HG03442 (cell line): ENCODE results near the gene G3BP1.
"Not testable (repeated sequence)": the region's sequence is repeated elsewhere in the genome, so short reads cannot be mapped to it uniquely, and the experiment has no call there.

Experiments
- ATAC-seq: cut with Tn5 transposase; IDR thresholded peaks from one replicate; pipeline ENCODE4 v1.9.1; 2021; ENCODE audit warnings: mild to moderate bottlenecking, moderate library complexity; ENCODE audit not compliant: unreplicated experiment

G3BP1 gene

DNA sequence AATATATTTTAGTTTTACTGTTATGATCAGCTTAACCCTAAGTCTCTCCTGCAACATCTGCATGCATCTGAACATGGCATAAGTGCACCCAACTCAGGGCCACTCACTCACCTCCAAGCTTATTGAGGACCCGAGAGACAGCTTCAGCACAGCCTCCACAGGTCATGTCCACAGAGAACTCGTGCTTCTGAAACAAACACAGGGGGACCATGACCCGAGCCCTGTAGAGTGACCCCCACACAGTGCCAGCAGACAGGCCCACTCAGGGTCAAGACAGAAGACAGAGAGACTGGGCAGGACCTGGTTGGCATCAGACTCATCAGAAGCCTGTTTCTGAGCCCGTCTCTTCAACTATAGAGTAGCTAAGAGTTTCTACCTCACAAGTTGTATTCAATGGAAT is 20.2 kb upstream of the G3BP1 start:
- ATAC-seq, result no peak

DNA sequence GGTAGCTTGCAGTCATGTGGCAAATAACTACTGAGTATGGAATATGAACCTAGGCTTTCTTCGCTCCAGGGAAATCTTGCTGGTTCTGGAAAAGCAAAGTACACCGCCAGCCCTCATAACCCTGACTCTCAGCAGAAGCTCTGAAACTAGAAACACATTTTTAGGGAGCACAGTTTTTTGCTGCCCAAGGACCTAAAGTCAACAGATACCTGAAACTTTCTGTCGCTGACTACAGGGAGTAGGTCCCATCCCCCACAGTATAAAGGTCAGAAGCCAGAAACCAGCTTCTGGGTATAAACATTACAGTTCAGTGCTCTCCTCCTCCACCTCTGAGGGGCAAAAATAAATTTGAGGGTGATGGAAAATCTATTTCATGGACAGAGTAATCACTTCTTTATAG is 16.4 kb upstream of the G3BP1 start:
- no peak for ATAC-seq

DNA sequence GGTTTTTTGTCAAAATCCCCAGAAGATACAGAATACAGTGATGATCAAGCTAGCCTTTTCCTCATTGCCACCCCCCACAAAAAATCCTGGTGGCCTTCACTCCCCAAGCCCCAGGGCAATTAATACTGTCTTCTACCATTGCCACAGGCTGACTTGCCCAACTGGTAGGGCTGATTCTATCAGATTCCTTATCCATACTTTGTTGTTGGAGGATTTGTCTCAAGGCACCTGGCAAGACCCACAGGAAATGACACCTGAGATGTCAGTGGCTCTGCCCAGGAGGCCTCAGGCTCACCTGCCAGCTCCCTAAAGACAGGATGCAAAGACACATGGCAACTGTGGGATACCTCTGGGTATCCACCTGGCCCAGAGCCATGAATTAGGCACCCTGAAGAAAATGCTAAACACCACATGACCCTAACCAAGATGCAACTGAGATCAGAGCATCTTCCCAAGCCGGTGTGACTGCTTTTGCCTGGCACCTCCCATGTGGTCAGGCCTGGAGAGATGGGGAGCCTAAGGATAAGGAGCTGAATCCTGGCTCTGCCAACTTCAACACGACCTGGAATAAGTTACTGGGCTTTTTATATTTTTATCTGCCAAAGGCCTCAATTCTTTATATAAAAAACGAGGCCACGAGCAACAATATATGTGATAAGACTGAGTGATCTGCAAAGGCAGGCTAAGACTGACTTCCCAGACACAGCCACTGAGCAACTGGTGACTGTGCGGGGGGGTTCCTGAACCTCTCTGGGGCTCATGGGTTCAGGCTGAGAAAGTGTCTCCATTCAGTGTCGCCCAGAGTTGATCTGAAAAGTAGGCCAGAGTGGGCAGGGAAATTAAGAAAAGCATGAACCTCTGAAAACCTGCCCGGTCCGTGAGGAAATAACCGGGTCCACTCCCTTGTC is 14.3 kb upstream of the G3BP1 start:
- peak; percentile 18 for ATAC-seq

DNA sequence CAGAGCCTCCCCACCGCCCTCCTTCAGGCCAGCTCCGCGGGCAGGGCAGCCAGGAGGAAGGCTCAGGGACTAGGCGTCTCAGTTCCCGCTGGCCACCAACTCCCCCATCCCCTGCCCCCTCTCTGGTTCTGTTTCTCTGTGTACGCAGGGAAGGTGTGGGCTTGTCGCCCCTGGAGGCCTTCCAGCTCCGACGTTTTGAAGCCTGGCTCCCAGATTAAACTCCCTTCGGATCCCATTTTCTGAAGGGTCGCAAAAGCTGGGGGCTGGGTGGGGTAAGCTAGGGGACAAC is 13.7 kb upstream of the G3BP1 start:
- ATAC-seq, result peak; percentile 11

DNA sequence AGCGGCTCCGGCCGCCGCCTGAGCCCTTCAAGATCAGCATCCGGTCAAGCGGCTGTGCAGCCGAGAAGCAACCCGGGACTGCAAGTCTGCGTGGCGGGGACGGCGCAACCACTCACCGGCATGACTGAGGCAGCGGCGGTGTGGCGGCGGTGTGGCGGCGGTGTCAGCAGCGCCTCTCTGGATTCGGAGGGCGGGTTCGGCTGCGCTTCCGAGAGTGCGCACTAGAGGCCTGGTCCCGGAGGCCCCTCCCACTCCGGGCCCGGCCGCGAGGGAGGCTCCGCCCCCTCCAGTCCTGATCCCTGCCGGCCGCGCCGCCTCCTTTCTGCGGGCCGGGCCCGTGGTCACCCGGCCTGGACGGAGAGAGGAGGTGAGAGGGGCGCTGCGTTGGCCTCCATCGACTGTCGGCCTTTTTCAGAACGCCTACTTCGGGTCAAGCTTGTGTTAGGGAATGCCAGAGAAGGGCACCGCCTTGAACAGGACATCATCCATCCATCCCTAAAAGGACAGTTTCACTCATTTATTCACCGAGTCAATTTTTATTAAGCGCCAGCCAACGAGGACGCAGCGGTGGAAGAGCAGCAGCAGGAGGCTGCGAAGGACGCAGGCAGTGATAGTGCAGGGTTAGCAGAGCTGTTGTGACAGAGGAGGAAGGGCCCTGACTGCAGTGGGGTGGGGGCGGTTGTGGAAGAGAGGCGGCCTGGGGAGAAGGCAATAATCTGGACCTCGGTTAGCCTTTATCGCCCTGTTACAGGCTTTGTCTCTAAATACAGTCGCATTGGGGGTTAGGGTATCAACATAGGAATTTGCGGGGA is 13.1 kb upstream of the G3BP1 start, which contains the start of gene ATOX1:
ATOX1 (minus strand) TSS at position 202 of the 812 bp plus-strand sequence; CDS start at position 122, 80 bp downstream.
- peak; percentile 94 for ATAC-seq

DNA sequence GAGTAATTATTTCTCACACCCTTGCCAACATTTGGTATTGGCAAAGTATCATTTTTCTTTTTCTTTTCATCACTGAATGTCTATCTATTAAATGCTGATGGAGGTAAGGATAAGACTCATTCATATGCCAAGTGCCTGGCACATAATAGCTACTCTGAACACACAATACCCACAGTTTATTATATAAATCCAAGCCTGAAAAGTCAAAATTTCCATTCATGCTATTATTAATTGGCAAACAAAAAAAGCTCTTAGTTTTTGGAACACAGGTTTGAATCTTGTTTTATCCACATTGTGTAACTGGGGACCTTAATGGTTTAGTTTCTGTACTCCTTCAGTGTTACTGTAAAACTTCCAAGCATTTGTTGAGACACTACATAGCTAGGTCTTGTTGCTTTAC is 7.0 kb upstream of the G3BP1 start:
- no peak for ATAC-seq

DNA sequence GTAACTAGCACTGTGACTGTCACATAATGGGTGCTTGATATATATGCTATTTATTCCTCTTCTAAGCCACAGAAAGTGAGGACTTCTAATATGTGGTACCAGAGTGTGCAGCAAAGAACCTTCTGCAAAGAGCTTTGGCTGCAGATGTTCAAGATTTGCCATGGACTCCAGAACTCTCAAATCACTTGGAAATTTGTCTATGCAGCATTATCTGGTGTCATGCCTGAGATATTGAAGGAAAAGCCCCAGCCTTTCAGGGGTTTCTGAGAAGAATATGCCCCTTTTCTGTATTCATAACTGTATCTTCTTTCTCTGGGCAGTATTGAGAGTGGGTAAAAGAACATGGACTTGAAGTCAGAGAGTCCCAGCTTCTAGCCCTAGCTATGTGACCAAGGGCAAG is 4.8 kb upstream of the G3BP1 start:
- ATAC-seq, result no peak

DNA sequence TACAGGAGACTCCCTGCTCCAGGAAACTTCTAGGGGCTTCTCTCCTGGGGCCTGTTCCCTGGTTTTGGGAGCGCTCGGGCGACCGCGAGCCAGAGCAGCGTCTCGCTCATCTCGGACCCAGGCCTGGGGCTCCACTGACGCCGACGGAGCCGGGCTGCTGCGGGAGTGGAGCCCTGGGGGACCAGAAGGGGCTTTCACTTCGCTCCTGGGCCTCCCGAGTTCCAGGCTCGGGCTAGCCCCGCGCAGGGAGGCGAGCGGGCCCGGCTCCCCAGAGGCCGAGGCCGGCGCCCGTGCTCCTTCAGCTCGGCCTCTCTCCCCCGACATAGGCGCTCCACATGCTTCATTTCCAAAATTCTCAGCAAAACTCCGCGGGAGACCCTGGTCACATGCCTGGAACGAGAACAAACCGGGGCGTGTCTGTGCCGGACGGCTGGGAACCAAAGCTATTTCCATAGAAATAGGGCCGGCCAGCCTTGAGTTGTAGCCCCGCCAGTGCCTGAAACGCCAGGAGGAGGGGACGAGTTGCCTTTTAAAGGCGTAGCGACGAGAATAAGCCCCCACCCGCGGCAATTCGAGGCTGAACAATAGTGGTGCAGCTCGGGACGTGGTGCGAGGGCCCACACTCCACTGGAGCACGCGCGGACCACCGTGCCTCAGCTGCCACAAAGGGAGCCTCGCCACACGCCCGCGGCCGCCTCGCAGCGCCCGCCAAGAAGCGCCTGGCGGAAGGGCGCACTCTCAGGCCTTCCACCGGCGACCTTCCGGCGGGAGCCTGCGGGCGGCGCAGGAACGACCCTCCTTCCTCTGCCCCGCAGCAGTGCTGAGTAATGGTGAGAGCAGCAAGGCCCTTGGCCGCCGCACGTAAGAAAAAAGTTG is 1.1 kb upstream of the G3BP1 start:
- ATAC-seq, result peak; percentile 18

DNA sequence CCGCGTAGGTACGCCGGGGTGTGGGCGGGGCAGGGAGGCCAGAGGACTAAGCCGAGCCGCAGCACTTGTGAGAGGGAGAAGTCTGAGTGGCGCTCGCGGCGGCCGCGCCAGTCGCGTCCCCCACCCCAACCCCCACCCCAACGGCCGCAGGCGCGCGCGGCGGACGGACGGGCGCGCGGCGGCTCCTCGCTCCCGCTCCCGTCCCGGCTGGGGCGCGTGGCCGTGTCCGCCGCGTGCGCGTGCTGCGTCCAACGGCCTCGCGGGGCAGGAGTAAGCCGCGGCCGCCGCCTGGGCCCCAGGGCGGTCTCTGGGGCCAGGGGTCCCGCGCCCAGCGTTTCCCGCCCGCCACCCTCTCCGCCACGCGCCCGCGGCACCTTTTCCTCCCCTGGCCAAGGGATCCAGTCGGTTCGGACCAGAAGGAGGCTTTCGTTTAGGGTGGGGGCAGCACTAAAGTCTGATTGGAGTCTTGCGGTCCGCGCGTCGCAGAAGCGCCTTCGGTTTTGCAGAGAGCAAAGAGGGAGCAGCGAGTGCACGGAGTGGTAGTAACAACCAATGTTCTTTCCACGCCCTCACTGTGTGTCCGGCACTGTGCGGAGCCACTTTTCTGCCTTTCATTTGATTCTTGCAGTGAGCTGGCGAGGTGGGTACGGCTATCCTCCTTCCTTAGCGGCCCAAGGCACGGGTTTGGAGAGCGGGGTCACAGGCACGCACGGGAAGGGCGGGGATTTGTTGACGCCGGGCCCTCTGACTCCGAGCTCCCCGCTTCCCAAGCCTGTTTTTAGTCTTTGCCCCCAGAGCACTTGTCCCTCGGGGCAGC is 483 bp downstream of the G3BP1 start:
- no peak for ATAC-seq

DNA sequence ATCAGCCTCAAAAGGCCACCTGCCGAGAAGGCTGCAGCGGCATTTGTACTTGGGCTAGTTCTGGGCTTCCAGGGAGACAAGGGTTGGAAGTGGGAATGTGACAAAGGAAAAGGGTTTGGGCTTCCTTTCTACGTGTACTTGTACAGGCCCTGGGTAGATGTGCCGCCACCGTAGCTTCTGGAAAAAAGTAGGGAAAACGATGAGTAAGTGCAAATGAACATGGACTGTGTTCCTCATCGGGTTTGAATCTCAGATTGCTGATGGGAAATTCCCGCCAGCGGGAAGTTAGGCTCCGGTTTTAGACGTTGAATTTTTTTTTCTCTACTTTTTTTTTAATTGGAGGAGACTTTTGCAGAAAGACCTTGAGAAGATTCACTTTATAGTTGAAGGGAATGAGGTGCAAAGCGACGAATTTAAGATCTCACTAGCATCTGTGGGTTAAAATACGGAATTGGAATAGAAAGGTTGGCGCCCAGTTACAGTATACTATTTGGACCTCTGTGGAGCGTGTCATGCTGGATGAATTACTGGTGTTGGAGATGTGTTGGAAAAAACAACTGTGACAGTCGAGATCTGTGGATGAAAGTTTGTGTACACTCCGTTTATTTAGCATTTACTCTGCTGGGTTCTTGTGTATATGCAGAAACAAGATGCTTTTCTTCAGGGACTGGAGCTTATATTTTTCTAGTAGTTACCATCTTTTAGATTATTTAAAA is 1.2 kb downstream of the G3BP1 start:
- no peak for ATAC-seq

DNA sequence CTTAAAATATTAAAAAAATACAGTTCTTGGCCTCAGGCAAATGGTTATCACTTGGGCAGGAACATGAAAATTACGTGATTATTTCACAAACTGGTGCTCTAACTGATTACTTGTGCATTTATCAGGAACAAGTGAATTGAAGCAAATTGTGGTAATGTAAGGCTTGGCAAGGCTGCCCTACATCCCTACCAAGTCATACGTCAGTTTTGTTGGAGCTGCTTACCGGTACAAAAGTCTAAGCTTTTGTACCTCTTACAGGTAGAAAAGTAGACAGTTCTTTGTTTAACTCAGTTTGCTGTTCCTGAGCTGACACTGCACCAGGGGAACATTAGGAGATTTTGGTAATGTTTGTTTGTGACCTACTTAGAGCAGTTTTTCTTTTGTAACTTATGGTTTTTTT is 2.2 kb downstream of the G3BP1 start:
- ATAC-seq, result no peak

DNA sequence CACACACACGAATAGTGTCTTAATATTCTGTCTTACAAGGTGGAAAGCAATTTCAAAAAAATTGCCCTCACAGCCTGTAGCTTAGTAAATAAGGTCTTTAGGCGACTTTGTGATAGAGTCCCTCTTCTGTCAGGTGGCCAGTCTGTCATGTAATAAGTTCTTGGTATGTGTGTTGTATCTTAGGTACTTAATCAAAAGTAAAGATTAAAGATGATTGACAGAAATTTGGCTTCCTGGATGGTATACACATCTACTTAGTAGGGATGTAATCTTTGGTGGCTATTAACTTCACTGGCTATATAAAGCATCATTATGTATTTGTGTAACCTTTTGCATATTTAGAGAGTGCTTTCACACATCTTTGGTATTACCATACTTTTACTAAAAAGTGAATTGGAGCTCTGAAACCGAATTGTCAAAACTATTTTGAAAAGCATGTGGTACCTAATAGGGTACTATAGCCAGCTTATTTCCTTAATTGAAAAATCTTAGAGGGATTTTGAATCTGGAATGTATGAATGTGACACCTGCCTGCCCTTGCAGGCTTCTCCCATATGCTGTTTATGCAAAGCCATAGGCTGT is 3.4 kb downstream of the G3BP1 start:
- no peak for ATAC-seq

DNA sequence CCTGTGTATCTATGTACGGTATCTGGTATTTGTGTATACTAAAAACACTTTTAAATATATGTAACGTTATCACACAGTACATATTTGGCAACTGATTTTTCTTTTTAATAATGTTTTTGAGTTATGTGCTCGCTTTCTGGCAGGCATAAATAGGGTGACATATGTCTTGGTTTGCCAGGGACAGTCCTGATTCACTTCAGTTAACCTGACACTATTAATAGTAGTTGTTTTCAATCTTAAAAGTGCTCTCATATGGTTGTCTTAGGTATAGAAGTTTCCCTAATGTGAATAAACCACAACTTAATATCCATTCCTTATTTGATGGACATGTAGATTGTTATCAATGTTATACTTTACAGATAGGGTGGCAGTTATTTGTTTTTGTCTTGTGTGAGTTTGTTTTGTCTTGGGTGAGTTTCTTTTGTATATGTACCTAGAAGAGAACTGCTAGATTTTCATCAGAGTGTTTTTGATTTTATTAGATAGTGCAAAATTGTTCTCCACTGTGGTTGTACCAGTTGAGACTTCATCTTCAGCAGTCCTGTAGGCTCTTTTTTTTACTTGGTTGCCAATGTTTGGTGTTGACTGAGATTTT is 7.9 kb downstream of the G3BP1 start:
- peak; percentile 43 for ATAC-seq

DNA sequence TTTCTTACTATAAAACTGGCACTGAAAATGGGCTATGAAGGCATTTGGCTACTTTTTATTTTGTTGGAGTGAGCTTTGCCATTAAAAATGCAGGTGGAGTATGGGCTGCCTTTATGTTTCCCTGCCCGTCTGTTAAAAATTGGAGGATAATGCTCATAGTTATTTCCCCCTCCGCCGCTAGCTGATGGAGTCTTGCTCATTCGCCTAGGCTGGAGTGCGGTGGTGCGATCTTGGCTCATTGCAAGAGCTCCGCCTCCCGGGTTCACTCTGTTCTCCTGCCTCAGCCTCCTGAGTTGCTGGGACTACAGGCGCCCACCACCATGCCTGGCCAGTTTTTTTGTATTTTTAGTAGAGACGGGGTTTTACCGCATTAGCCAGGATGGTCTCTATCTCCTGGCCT is 8.6 kb downstream of the G3BP1 start:
- no peak for ATAC-seq

DNA sequence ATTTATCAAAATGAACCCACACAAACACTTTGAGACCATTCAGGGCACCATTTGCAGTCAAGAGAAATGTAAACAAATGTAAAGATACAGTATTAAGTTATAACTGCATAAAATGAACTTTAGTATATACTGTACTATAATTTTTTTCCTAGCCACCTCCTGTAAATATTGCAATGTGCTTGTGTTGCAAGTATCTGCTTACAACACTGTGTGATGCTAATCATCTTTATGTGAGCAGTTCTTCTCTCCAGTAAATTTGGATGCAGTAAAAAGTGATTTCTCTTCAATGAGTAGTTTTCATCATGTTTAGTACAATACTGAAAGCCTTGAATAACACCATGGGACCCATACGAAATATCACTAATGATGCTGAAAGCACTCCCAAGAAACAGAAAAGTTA is 9.4 kb downstream of the G3BP1 start:
- ATAC-seq, result no peak

DNA sequence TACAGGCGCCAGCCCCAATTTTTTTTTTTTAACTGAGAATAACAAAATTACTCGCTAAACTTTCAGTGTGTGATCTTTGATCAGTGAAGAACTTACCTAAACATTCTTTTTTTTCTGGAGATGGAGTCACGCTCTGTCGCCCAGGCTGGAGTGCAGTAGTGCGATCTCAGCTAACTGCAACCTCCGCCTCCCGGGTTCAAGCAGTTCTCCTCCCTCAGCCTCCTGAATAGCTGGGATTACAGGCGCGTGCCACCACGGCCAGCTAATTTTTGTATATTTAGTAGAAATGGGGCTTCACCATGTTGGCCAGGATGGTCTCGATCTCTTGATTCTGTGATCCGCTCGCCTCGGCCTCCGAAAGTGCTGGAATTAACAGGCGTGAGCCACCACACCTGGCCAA is 11.9 kb downstream of the G3BP1 start:
- ATAC-seq, result not testable (repeated sequence)

DNA sequence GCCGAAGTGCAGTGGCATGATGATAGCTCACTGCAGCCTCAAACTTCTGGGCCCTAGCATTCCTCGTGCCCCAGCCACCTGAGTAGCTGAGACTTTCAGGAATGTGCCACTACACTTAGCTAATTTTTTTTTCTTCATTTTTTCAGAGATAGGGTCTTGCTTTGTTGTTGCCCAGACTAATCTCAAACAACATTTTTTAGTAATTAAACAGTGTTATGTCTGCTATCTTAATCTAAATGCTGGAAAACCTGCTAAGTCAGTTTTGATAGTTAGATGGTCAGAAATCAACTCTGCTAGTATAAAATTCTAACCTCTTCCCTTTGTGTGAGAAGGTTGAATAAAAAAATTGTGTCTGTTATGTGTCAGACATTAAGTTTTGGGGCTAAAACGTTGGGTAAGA is 12.4 kb downstream of the G3BP1 start:
- no peak for ATAC-seq

DNA sequence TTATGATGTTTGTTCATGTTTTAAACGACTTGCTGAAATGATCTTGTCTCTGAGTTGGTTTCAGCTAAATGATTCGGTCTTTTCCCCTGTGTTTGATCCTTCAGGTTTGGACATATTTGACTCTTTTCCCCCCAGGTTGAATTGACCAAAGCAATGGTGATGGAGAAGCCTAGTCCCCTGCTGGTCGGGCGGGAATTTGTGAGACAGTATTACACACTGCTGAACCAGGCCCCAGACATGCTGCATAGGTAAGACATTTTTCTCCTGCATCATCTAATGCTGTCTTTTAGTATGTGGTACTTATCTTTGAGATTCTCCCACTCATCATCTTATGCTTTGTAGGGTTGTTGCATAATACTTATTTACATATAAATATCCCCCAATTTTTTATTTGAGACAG is 14.7 kb downstream of the G3BP1 start:
- no peak for ATAC-seq

DNA sequence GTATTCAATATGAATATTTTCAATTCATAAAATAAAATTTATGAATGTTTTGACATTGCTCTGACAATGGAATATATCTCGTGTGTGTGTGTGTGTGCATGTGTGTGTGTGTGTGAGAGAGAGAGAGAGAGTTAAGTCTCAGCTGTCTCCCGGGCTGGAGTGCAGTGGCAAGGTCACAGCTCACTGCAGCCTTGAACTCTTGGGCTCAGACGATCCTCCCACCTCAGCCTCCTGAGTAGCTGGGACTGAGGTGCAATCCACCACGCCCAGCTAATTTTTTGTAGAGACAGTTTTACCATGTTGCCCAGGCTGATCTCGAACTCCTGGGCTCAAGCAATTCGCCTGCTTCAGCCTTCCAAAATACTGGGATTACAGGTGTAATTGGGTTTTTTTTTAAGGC is 16.1 kb downstream of the G3BP1 start:
- no peak for ATAC-seq
